ENCODE data around the gene ACSS3.

ACSS3 gene

DNA sequence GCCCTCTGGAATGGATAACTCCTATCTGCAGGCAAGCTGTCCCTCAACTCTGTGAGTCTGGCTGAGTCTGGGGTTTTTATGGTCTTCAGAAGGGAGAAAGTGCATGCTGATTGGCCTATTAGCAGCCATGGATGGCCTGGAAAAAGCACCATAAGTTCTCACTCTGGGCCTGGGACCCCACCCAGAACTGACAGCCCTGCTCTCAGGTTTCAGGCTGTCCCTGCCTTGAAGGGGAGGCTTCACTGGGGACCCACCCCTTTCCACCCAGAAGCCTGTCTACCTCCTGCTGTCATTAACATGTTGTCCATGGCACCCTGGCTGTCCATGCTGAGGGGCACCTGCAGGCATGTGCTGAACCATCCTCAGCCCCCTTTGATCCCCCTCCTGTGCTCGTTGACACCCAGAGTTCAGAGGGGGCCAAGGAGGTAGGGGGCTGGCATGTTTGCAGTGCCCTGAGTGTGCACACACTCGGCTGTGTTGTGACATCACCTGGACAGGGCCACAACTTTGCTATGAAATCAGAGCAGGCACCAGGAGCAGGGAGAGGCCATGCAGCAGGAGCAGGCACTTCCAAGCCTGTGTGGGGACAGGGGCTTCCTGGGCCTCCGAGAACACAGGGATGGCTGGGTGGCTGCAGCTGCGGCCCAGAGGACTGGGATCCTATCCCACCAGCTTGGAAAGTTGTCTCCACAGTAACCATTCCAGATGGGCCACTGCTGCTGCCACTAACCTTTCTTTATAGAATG lies 84.7 kb downstream of the ACSS3 start:
- Histone ChIP-seq H3K27ac (no peak overlapping the region), H3K79me2 (ENCODE audit: insufficient read depth, low read depth) (no peaks in the 10 kb centered on the region), H3K4me3 (IDR thresholded peaks at IDR 0.05; ENCODE audit: insufficient read depth, low read depth, low read length) (no peak overlapping the region), H3K4me1 (ENCODE audit: low read depth, poor library complexity, severe bottlenecking) (no peaks in the 10 kb centered on the region), H3K4me2 (no peak overlapping the region), H4K20me1 (ENCODE audit: insufficient read depth) (no peaks in the 10 kb centered on the region), H3K9ac (no peak overlapping the region), H2AFZ (ENCODE audit: low read depth) (no peak overlapping the region), H3K36me3 (ENCODE audit: insufficient read depth) (no peaks in the 10 kb centered on the region), H3K27me3 (ENCODE audit: insufficient read depth, low read depth) (no peaks in the 10 kb centered on the region)
- TF ChIP-seq, protein P1, sequence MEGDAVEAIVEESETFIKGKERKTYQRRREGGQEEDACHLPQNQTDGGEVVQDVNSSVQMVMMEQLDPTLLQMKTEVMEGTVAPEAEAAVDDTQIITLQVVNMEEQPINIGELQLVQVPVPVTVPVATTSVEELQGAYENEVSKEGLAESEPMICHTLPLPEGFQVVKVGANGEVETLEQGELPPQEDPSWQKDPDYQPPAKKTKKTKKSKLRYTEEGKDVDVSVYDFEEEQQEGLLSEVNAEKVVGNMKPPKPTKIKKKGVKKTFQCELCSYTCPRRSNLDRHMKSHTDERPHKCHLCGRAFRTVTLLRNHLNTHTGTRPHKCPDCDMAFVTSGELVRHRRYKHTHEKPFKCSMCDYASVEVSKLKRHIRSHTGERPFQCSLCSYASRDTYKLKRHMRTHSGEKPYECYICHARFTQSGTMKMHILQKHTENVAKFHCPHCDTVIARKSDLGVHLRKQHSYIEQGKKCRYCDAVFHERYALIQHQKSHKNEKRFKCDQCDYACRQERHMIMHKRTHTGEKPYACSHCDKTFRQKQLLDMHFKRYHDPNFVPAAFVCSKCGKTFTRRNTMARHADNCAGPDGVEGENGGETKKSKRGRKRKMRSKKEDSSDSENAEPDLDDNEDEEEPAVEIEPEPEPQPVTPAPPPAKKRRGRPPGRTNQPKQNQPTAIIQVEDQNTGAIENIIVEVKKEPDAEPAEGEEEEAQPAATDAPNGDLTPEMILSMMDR (conservative IDR thresholded peaks at IDR 0.05; ENCODE audit: low read depth, low read length) = no peak

DNA sequence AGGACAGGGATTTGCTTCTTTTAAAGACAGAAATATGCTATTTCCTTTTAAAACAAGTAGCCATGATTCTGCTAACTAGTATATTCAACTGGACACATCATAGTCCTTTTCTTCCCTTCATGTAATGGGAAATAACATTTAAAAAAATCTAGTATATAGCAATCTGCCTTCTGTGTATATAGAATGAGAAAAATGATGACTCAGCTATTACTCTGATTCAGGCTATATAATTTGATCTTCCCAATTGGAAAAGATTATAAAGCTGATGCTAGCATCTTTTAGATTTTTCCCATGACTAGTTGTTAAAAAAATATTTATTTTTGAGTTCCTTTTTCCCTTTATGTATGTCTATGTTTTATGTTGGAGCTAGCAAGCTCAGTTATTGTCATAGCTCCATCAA lies 86.9 kb downstream of the ACSS3 start:
- H3K27me3 ChIP-seq (ENCODE audit: insufficient read depth, low read depth) = no peaks in the 10 kb centered on the region
- no peaks in the 10 kb centered on the region for H3K79me2 ChIP-seq (ENCODE audit: insufficient read depth, low read depth)
- no peaks in the 10 kb centered on the region for H3K4me1 ChIP-seq (ENCODE audit: low read depth, poor library complexity, severe bottlenecking)
- no peaks in the 10 kb centered on the region for H3K36me3 ChIP-seq (ENCODE audit: insufficient read depth)
- H4K20me1 ChIP-seq (ENCODE audit: insufficient read depth) = no peaks in the 10 kb centered on the region
- TF ChIP-seq, protein P1 (conservative IDR thresholded peaks at IDR 0.05; ENCODE audit: low read depth, low read length) = no peak
- no peak overlapping the region for H3K4me3 ChIP-seq (IDR thresholded peaks at IDR 0.05; ENCODE audit: insufficient read depth, low read depth, low read length)
- no peak overlapping the region for H2AFZ ChIP-seq (ENCODE audit: low read depth)
- H3K27ac ChIP-seq = no peak overlapping the region
- H3K4me2 ChIP-seq = no peak overlapping the region
- H3K9ac ChIP-seq = no peak overlapping the region

DNA sequence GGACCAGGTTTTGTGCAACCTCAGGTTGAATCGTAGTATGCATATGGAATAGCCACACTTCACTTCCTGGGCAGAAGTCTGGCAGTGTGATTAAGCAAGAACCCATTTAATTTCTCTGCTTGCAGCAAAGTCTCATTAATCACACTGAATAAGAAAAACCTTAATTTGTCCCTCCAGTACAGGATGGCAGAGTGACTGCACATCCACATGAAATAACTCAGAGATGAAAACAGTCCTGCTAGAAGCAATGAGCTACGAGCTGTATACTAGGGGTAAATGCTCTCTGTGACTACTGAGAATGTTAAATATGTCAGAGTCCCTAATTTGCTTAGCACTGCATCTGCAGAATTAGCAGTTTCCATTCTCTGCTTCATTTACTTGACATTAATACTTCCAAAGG lies 88.9 kb downstream of the ACSS3 start:
- H3K9ac ChIP-seq = no peak overlapping the region
- H3K4me1 ChIP-seq (ENCODE audit: low read depth, poor library complexity, severe bottlenecking) = no peaks in the 10 kb centered on the region
- TF ChIP-seq, protein P1 (conservative IDR thresholded peaks at IDR 0.05; ENCODE audit: low read depth, low read length) = no peak
- no peaks in the 10 kb centered on the region for H4K20me1 ChIP-seq (ENCODE audit: insufficient read depth)
- no peaks in the 10 kb centered on the region for H3K27me3 ChIP-seq (ENCODE audit: insufficient read depth, low read depth)
- H3K4me3 ChIP-seq (IDR thresholded peaks at IDR 0.05; ENCODE audit: insufficient read depth, low read depth, low read length) = no peak overlapping the region
- H3K36me3 ChIP-seq (ENCODE audit: insufficient read depth) = no peaks in the 10 kb centered on the region
- no peak overlapping the region for H2AFZ ChIP-seq (ENCODE audit: low read depth)
- H3K27ac ChIP-seq = no peak overlapping the region
- H3K79me2 ChIP-seq (ENCODE audit: insufficient read depth, low read depth) = no peaks in the 10 kb centered on the region
- H3K4me2 ChIP-seq = no peak overlapping the region

DNA sequence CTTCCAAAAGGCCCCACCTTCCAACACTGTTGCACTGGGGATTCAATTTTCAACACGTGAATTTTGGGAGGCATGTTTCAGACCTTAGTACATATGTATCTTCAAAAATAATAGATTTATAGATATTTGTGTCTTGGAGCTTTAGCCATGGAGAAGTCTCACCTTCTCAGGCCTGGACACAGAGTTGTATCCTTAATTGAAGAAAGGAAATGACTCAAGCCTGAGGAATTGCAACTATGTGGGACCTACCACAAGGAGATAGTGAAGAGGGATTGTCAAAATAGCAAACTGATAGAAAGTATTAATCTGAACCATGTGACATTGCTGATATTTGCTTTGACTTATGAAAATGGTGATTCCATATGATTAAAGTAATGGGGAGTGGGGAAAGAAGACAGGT lies 89.8 kb downstream of the ACSS3 start:
- H3K4me3 ChIP-seq (IDR thresholded peaks at IDR 0.05; ENCODE audit: insufficient read depth, low read depth, low read length) = no peak overlapping the region
- H3K27me3 ChIP-seq (ENCODE audit: insufficient read depth, low read depth) = no peaks in the 10 kb centered on the region
- H3K4me2 ChIP-seq = no peak overlapping the region
- no peak overlapping the region for H3K27ac ChIP-seq
- H3K9ac ChIP-seq = no peak overlapping the region
- no peaks in the 10 kb centered on the region for H3K4me1 ChIP-seq (ENCODE audit: low read depth, poor library complexity, severe bottlenecking)
- no peak overlapping the region for H2AFZ ChIP-seq (ENCODE audit: low read depth)
- TF ChIP-seq, protein P1 (conservative IDR thresholded peaks at IDR 0.05; ENCODE audit: low read depth, low read length) = no peak
- no peaks in the 10 kb centered on the region for H4K20me1 ChIP-seq (ENCODE audit: insufficient read depth)
- no peaks in the 10 kb centered on the region for H3K79me2 ChIP-seq (ENCODE audit: insufficient read depth, low read depth)
- H3K36me3 ChIP-seq (ENCODE audit: insufficient read depth) = no peaks in the 10 kb centered on the region
